Measurements from ENCODE around the gene PIH1D1.

DNA sequence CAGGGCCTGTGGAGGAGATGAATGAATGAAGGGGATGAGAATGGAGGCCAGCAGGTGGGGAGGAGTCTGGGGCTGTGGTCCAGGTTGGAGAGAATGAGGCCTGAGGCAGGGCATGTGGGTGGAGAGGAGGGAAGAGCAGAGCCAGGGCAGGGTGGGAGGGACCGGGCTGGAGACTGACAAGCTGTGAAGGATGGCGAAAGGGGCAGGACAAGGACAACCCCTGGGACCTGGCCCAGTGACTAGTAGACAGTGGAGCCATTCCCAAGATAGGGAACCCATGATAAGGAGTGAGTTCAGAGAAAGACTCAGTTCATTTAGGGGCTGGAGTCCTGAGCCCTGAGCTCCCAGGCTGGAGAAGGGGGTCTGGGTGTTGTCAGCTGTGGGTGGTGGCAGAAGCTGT, 31.4 kb downstream of the PIH1D1 start:
- TF ChIP-seq ZNF274 (IDR thresholded peaks at IDR 0.05; ENCODE audit: low read depth, low read length) (no peak), YY1 (IDR thresholded peaks at IDR 0.05; ENCODE audit: insufficient read depth, insufficient read length) (no peak), SUZ12 (IDR thresholded peaks at IDR 0.05; ENCODE audit: extremely low read depth, insufficient read depth, insufficient read length) (no peak)

All from NT2/D1 (cell line).